Osteoblast (primary cell): ENCODE measurements around the gene DIP2C. TPM values are rescaled to one million over a fixed set of nuclear protein-coding genes. Genes with fewer than 3 reads are reported as not detected.

Source experiments
- DNase-seq: peaks from one replicate; pipeline ENCODE4 v3.0.0; 2011; ENCODE audit warnings: low spot score, mixed read lengths; ENCODE audit not compliant: insufficient read length; ENCODE audit errors: missing footprints
- H2AFZ ChIP-seq: 2 replicates; pipeline ENCODE4 v1.6.0; 2011; ENCODE audit warnings: mild to moderate bottlenecking, low read length
- H3K27ac ChIP-seq: 2 replicates; pipeline ENCODE4 v1.5.1; 2011; ENCODE audit warnings: mild to moderate bottlenecking, low read depth, low read length, moderate library complexity
- H3K27me3 ChIP-seq: 2 replicates; pipeline ENCODE4 v1.6.0; 2012; ENCODE audit warnings: mild to moderate bottlenecking, control low read depth, inconsistent platforms, low read length, moderate library complexity; ENCODE audit not compliant: insufficient read depth
- H3K36me3 ChIP-seq: 2 replicates; pipeline ENCODE4 v1.5.1; 2011; ENCODE audit warnings: mild to moderate bottlenecking, low read length, control low read depth, moderate library complexity; ENCODE audit not compliant: insufficient read depth
- H3K4me1 ChIP-seq: 2 replicates; pipeline ENCODE4 v1.5.1; 2011; ENCODE audit warnings: mild to moderate bottlenecking, low read length, control low read depth, moderate library complexity; ENCODE audit not compliant: insufficient read depth
- H3K4me2 ChIP-seq: 2 replicates; pipeline ENCODE4 v1.6.0; 2011; ENCODE audit warnings: mild to moderate bottlenecking, low read length; ENCODE audit not compliant: insufficient read depth
- H3K4me3 ChIP-seq: fragments of 200-600 bp; sonication (generic); 3 replicates; pipeline ENCODE4 v1.5.1; 2012; ENCODE audit warnings: mild to moderate bottlenecking, low read length, inconsistent platforms; ENCODE audit not compliant: insufficient read depth
- H3K79me2 ChIP-seq: 2 replicates; pipeline ENCODE4 v1.6.0; 2012; ENCODE audit warnings: mild to moderate bottlenecking, low read length, control low read depth, inconsistent platforms; ENCODE audit not compliant: insufficient read depth
- H3K9me3 ChIP-seq: 2 replicates; pipeline ENCODE4 v1.5.1; 2011; ENCODE audit warnings: low read depth, low read length, control low read depth
- H4K20me1 ChIP-seq: 2 replicates; pipeline ENCODE4 v1.6.0; 2012; ENCODE audit warnings: mild to moderate bottlenecking, low read length, control low read depth; ENCODE audit not compliant: insufficient read depth
- CTCF ChIP-seq: IDR thresholded peaks from 2 replicates; pipeline ENCODE4 v1.5.1; 2011; ENCODE audit warnings: mild to moderate bottlenecking, low read depth, low read length, moderate library complexity; ENCODE audit errors: extremely low read depth
- total RNA-seq: library from RNA; depleted of rRNA; stranded (reverse); fragments of >200 nt; gene quantifications from 2 replicates; pipeline ENCODE4 v1.2.3, GENCODE V29; 2012

The DIP2C gene
- total RNA-seq, 1 donor, result 36.9 TPM

GRCh38 chr10:667602-668143 lies 21.8 kb downstream of the DIP2C start:
- peak; percentile 76 for DNase-seq
- Histone ChIP-seq H3K27ac (no peak overlapping the region), H3K79me2 (peaks cover 95% of the 10 kb centered on the region), H3K27me3 (no peaks in the 10 kb centered on the region), H3K9me3 (no peaks in the 10 kb centered on the region), H2AFZ (no peak overlapping the region), H3K4me1 (no peaks in the 10 kb centered on the region), H3K4me2 (no peak overlapping the region), H3K36me3 (no peaks in the 10 kb centered on the region), H4K20me1 (peaks cover 54% of the 10 kb centered on the region), H3K4me3 (no peak overlapping the region)
- TF ChIP-seq CTCF, result no peak

GRCh38 chr10:667096-667495 lies 22.4 kb downstream of the DIP2C start:
- no peak overlapping the region for H2AFZ ChIP-seq
- H3K4me3 ChIP-seq, result no peak overlapping the region
- peaks cover 95% of the 10 kb centered on the region for H3K79me2 ChIP-seq
- no peak for DNase-seq
- H4K20me1 ChIP-seq, result peaks cover 49% of the 10 kb centered on the region
- no peaks in the 10 kb centered on the region for H3K9me3 ChIP-seq
- no peaks in the 10 kb centered on the region for H3K27me3 ChIP-seq
- no peak for TF ChIP-seq CTCF
- H3K4me2 ChIP-seq, result no peak overlapping the region
- no peaks in the 10 kb centered on the region for H3K4me1 ChIP-seq
- H3K36me3 ChIP-seq, result no peaks in the 10 kb centered on the region
- H3K27ac ChIP-seq, result no peak overlapping the region

GRCh38 chr10:666237-667012 lies 23.0 kb downstream of the DIP2C start:
- Histone ChIP-seq H3K79me2 (peaks cover 96% of the 10 kb centered on the region), H3K27ac (no peak overlapping the region)

More at GRCh38 chr10:666237-667012, 23.0 kb downstream of the DIP2C start:
- Histone ChIP-seq H2AFZ (no peak overlapping the region), H3K4me3 (no peak overlapping the region), H3K9me3 (no peaks in the 10 kb centered on the region), H3K4me2 (no peak overlapping the region), H3K4me1 (peaks cover 1% of the 10 kb centered on the region), H3K36me3 (no peaks in the 10 kb centered on the region), H3K27me3 (no peaks in the 10 kb centered on the region), H4K20me1 (peaks cover 47% of the 10 kb centered on the region)
- no peak for DNase-seq
- no peak for TF ChIP-seq CTCF
